Hepatocyte (in vitro differentiated cells): ENCODE data around the gene HSPA4.
"Not testable (repeated sequence)": the region's sequence is repeated elsewhere in the genome, so short reads cannot be mapped to it uniquely, and the experiment has no call there.

Experiments
- CTCF ChIP-seq: fragments of 200-600 bp; sonication (generic); IDR thresholded peaks from 2 replicates; pipeline ENCODE4 v1.5.1; 2016; ENCODE audit warnings: antibody characterized with exemption, mild to moderate bottlenecking; ENCODE audit not compliant: poor library complexity
- EZH2 ChIP-seq: fragments of 200-600 bp; sonication (generic); IDR thresholded peaks from 2 replicates; pipeline ENCODE4 v1.6.1; 2016; ENCODE audit warnings: antibody characterized with exemption, mild to moderate bottlenecking, borderline replicate concordance
- EZH2phosphoT487 ChIP-seq: fragments of 200-600 bp; sonication (generic); IDR thresholded peaks from one replicate; pipeline ENCODE4 v1.6.1; 2018; ENCODE audit warnings: antibody characterized with exemption, mild to moderate bottlenecking, low read depth, moderate library complexity; ENCODE audit not compliant: unreplicated experiment, severe bottlenecking

- not testable (repeated sequence) for TF ChIP-seq CTCF, EZH2, EZH2phosphoT487
Observed at GRCh38 chr5:133136890-133137289, 85.1 kb downstream of the HSPA4 start.
